Panc1 (cell line): Measurements from ENCODE around the gene KCNJ12.

ENCODE experiments used
- CTCF ChIP-seq: fragments of 450-650 bp; IDR thresholded peaks from 2 replicates; pipeline ENCODE4 v1.5.1; 2017; ENCODE audit warnings: mild to moderate bottlenecking
- POLR2AphosphoS5 ChIP-seq: IDR thresholded peaks from 2 replicates; pipeline ENCODE4 v1.6.1; 2012; ENCODE audit warnings: mild to moderate bottlenecking, low read depth, low read length, moderate library complexity
- REST ChIP-seq, 2 experiments: IDR thresholded peaks; 2 replicates each; pipeline ENCODE4 v1.6.1; 2011 to 2012; ENCODE audit warnings: low read depth in 2 of 2, control low read depth in 1 of 2, low read length in 1 of 2, mild to moderate bottlenecking in 1 of 2, moderate library complexity in 1 of 2; ENCODE audit not compliant: insufficient read depth in 1 of 2
- TCF7L2 ChIP-seq: IDR thresholded peaks from 2 replicates; pipeline ENCODE4 v1.6.1; 2011; ENCODE audit warnings: mild to moderate bottlenecking, low read depth, low read length, inconsistent platforms

GRCh38 chr17:21419299-21420239 lies 43.4 kb downstream of the KCNJ12 start:
- TF ChIP-seq CTCF: no peak
- no peak for TF ChIP-seq POLR2AphosphoS5
- TF ChIP-seq REST (IDR thresholded peaks at IDR 0.05; ENCODE audit: insufficient read depth in 1 of 2, low read depth in 2 of 2, low read length in 1 of 2): no peak
- no peak for TF ChIP-seq TCF7L2
